HFFc6 (cell line): Measurements from ENCODE around the gene SPRED2. TPM values are rescaled to one million over a fixed set of nuclear protein-coding genes. Genes with fewer than 3 reads are reported as not detected.

ENCODE experiments used
- DNase-seq: peaks from one replicate; pipeline ENCODE4 v3.0.0-alpha.2; 2018
- H3K27ac Mint-ChIP-seq: 2 replicates; pipeline ENCODE4 v1.8.0; 2020; ENCODE audit warnings: mild to moderate bottlenecking, mixed read lengths
- H3K27me3 Mint-ChIP-seq: 2 replicates; pipeline ENCODE4 v1.8.0; 2021; ENCODE audit warnings: mild to moderate bottlenecking, moderate library complexity, mixed read lengths; ENCODE audit not compliant: insufficient read depth
- H3K36me3 Mint-ChIP-seq: 2 replicates; pipeline ENCODE4 v1.8.0; 2021; ENCODE audit warnings: low read depth, mixed read lengths
- H3K4me1 Mint-ChIP-seq: 2 replicates; pipeline ENCODE4 v1.8.0; 2020; ENCODE audit warnings: low read depth, mixed read lengths
- H3K4me3 Mint-ChIP-seq: 2 replicates; pipeline ENCODE4 v1.8.0; 2020; ENCODE audit warnings: mild to moderate bottlenecking, moderate library complexity, mixed read lengths
- H3K9me3 Mint-ChIP-seq: 2 replicates; pipeline ENCODE4 v1.8.0; 2020; ENCODE audit warnings: mild to moderate bottlenecking, mixed read lengths
- total RNA-seq, 6 experiments: library from RNA; stranded (reverse); fragmentation: NEBNext Ultra II Directional; extraction: Animal tissue kit (Norgen Biotek cat#: 25700); gene quantifications; 2 replicates in 1 of 6; 3 replicates in 5 of 6; pipeline ENCODE4 v1.2.3, GENCODE V29; 2021
- TF ChIP-seq, protein P1 (sequence below): fragments of 200-600 bp; sonication (generic); IDR thresholded peaks from 2 replicates; pipeline ENCODE4 v1.5.0; 2021; ENCODE audit warnings: antibody characterized with exemption, mild to moderate bottlenecking

Gene SPRED2
- total RNA-seq, 6 experiments from 2014 or later, result 28.7 to 38.5 (median 33.3) TPM

DNA sequence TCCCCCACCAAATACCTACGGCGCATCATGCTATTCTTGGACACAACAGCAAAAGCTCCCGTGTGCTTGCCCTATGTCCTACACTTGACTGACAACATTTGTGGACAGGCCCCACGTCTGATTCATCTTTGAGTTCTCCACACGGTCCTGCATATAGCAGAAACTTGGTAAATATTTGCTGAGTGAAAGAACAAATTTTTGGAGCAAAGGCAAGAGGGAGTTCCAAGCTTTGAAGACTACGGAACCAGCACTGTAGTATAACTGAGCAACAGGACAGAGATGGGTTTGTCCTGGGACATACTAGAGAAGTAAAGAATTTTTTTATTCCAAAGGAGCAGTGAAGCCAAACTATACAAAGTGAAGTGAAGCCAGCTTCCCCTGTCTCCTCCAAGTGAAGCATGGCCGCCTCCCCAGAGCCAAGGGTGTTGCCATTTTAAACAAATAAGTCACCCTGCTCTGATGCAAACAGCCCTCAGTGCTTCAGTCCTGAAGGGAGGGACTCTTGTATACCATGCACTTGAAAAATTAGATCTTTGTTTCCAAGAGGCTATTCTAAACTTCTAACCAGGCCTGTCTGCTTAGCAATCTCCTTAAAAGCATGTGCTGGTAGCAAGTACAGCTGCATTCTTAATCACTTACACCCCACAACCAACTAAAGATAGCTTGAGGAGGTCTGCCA lies 35.9 kb downstream of the SPRED2 start:
- H3K36me3 Mint-ChIP-seq, result peaks cover 7% of the 10 kb centered on the region
- peak overlapping the region; percentile 26; the same call in 1 of the 2 replicates for H3K4me3 Mint-ChIP-seq
- TF ChIP-seq, protein P1, sequence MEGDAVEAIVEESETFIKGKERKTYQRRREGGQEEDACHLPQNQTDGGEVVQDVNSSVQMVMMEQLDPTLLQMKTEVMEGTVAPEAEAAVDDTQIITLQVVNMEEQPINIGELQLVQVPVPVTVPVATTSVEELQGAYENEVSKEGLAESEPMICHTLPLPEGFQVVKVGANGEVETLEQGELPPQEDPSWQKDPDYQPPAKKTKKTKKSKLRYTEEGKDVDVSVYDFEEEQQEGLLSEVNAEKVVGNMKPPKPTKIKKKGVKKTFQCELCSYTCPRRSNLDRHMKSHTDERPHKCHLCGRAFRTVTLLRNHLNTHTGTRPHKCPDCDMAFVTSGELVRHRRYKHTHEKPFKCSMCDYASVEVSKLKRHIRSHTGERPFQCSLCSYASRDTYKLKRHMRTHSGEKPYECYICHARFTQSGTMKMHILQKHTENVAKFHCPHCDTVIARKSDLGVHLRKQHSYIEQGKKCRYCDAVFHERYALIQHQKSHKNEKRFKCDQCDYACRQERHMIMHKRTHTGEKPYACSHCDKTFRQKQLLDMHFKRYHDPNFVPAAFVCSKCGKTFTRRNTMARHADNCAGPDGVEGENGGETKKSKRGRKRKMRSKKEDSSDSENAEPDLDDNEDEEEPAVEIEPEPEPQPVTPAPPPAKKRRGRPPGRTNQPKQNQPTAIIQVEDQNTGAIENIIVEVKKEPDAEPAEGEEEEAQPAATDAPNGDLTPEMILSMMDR, result no peak
- H3K27ac Mint-ChIP-seq, result peak overlapping the region; percentile 62
- no peaks in the 10 kb centered on the region; the same call in 1 of the 2 replicates for H3K9me3 Mint-ChIP-seq
- DNase-seq, result no peak
- H3K4me1 Mint-ChIP-seq, result peaks cover 71% of the 10 kb centered on the region
- no peaks in the 10 kb centered on the region; the same call in 1 of the 2 replicates for H3K27me3 Mint-ChIP-seq

DNA sequence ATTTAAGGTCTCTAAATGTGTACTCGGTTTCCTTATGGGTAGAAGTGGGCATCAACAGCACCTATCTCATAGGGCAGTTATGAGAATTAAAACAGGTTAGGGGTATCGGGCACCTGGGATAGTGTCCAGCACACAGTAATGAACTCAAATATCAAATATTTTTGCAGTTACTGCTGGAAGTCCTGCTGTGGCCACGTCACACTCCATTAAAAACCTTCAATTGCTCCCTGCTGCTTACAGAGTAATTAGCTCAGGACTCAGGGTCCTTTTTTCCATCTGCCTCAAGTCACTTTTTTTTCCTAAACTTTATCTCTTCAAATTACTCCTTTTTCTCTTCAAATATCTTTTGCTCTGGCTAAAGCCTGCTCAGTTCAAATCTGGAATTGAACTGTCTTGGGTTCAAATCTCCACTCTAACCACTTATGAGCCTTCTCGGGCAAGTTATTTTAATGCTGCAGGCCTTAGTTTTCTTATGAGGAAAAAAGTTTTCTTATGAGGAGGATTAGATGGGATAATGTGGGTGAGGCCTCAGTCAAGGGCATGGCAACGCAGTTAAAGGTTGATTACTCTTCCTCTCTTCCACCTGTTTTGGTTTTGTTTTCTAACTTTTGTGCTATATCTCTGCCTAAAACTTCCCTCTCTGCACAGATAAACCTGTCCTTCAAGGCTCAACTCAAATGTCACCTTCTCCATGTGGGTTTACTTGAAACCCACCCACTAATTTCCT lies 36.6 kb downstream of the SPRED2 start:
- Mint-ChIP-seq H3K27me3 (no peaks in the 10 kb centered on the region; the same call in 1 of the 2 replicates), H3K4me1 (peaks cover 78% of the 10 kb centered on the region), H3K9me3 (no peaks in the 10 kb centered on the region; the same call in 1 of the 2 replicates), H3K36me3 (peaks cover 7% of the 10 kb centered on the region), H3K4me3 (peak overlapping the region; percentile 26; the same call in 1 of the 2 replicates), H3K27ac (peak overlapping the region; percentile 62)
- DNase-seq, result no peak
- TF ChIP-seq, protein P1, result no peak

DNA sequence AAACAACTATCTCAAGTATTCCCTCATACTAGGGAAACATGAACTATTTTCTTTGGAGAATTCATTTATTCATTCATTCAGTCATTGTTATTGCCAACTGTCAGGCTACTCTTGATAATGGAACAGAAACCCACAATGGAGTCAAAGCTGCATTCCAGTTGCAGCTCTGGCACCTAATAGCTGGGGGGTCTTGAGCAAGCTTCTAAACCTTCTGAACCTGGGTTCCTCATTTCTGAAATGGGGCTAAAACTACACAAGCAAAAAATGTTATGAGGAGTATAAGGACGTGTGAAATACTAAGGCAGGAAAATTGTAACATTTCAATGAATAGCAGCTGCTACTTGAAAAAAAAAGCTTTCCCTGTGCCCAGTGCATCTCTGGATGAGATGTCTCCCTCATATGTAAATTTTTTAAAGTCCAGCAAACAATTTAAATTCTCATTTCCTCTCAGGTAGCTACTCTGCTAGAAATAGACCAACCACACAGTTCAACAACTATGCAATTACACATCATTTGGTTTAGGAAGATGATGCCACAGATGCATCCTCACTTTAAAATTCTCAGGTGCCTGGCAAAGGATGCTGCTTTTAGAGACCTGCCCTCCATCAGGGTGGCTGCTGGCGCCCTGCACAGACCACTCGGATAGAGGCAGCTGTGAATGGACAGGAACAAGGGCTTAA lies 38.5 kb downstream of the SPRED2 start:
- Mint-ChIP-seq H3K27ac (no peak overlapping the region), H3K4me3 (no peak overlapping the region), H3K27me3 (peaks cover 2% of the 10 kb centered on the region), H3K4me1 (peaks cover 88% of the 10 kb centered on the region), H3K9me3 (no peaks in the 10 kb centered on the region), H3K36me3 (peaks cover 7% of the 10 kb centered on the region)
- no peak for DNase-seq
- TF ChIP-seq, protein P1, result no peak

DNA sequence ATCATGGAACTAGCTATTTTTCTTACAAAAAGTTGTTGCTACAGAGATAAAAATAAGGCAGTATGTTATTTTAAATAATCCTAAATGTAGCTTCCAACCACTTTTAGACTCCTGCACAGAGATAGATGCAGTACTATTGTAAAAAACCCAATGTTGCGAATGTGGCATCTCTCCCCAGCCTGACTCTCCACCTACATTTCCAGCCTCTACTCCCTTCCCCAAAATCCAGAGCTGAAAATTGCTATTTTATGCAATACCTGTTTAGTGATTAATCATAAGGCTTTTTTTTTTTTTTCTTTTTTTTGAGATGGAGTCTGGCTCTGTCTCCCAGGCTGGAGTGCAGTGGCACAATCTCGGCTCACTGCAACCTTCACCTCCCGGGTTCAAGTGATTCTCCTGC lies 39.4 kb downstream of the SPRED2 start:
- TF ChIP-seq, protein P1, result no peak
- peaks cover 2% of the 10 kb centered on the region for H3K27me3 Mint-ChIP-seq
- peaks cover under 1% of the 10 kb centered on the region; the same call in 1 of the 2 replicates for H3K36me3 Mint-ChIP-seq
- peaks cover 89% of the 10 kb centered on the region for H3K4me1 Mint-ChIP-seq
- no peaks in the 10 kb centered on the region for H3K9me3 Mint-ChIP-seq
- no peak overlapping the region for H3K4me3 Mint-ChIP-seq
- no peak overlapping the region for H3K27ac Mint-ChIP-seq
- DNase-seq, result no peak

DNA sequence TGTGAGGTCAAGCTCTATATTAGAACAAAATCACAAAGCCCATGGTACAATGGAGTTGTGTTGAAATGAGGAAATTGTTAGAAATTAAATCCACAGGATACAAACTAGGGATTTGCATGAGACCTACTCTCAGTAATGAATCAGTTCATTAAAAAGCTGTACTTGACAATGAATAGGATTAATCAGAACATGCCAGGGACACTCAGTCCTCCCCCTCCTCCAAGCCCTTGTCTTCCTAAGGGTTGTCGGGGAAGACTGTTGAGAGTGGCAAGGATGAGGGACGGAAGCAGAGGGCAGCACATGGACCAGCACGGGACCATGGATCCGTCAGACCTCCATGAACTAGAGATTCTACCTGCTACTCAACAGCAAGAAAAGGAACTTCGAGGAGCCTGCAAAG lies 39.8 kb downstream of the SPRED2 start:
- Mint-ChIP-seq H3K4me3 (no peak overlapping the region; the same call in 1 of the 2 replicates), H3K27me3 (peaks cover 2% of the 10 kb centered on the region), H3K9me3 (no peaks in the 10 kb centered on the region), H3K36me3 (no peaks in the 10 kb centered on the region), H3K27ac (no peak overlapping the region), H3K4me1 (peaks cover 87% of the 10 kb centered on the region)
- DNase-seq, result no peak
- TF ChIP-seq, protein P1, result no peak
